Naive thymus-derived CD4-positive, alpha-beta T cell (primary cell): Measurements from ENCODE around the gene SLC52A3. TPM values are rescaled to one million over a fixed set of nuclear protein-coding genes. Genes with fewer than 3 reads are reported as not detected.

ENCODE experiments used
- ATAC-seq: fragments of 150-1000 bp; cut with Tn5 transposase; 2 replicates; pipeline ENCODE4 v1.10.0; 2021; ENCODE audit warnings: mild to moderate bottlenecking, moderate library complexity
- CTCF ChIA-PET: fragments of 350-600 bp; sonication (Branson Sonifier 250); formaldehyde crosslinking; loops from one replicate; lab custom pipeline; 2021; ENCODE audit warnings: antibody characterized with exemption; lab: Charles Lee
- POLR2A ChIA-PET: fragments of 350-600 bp; sonication (Branson Sonifier 250); formaldehyde crosslinking; loops from one replicate; lab custom pipeline; 2021; ENCODE audit warnings: antibody characterized with exemption, inconsistent platforms; lab: Charles Lee
- DNase-seq, 9 donors: peaks; one replicate each; pipeline versions ENCODE4 v3.0.0 to v3.0.0-alpha.2; 2020 to 2022; ENCODE audit warnings: mixed read lengths in 1 of 9
- H3K27ac ChIP-seq: one replicate; pipeline ENCODE4 v1.7.0; 2013; ENCODE audit warnings: mild to moderate bottlenecking, low read depth, low read length, moderate library complexity
- H3K27me3 ChIP-seq, 2 donors: one replicate each; pipeline ENCODE4 v1.7.0; 2013; ENCODE audit warnings: low read length in 2 of 2, mild to moderate bottlenecking in 2 of 2, moderate library complexity in 2 of 2; ENCODE audit not compliant: control insufficient read depth in 2 of 2, insufficient read depth in 2 of 2
- H3K36me3 ChIP-seq, 3 experiments: 1 replicate in 2 of 3; 2 replicates in 1 of 3; pipeline ENCODE4 v1.7.0; 2013; ENCODE audit warnings: low read length in 3 of 3, mild to moderate bottlenecking in 3 of 3, moderate library complexity in 1 of 3; ENCODE audit not compliant: insufficient read depth in 3 of 3, control insufficient read depth in 2 of 3
- H3K4me1 ChIP-seq, 2 donors: one replicate each; pipeline ENCODE4 v1.7.0; 2013; ENCODE audit warnings: low read length in 2 of 2, mild to moderate bottlenecking in 2 of 2, moderate library complexity in 1 of 2; ENCODE audit not compliant: control insufficient read depth in 2 of 2, insufficient read depth in 2 of 2
- H3K4me3 ChIP-seq: 2 replicates; pipeline ENCODE4 v1.7.0; 2013; ENCODE audit warnings: mild to moderate bottlenecking, low read length
- H3K9me3 ChIP-seq, 3 experiments: 1 replicate in 2 of 3; 2 replicates in 1 of 3; pipeline ENCODE4 v1.7.0; 2013; ENCODE audit warnings: low read length in 3 of 3; ENCODE audit not compliant: control insufficient read depth in 2 of 3
- H3K27ac Mint-ChIP-seq, 9 donors: one replicate each; pipeline ENCODE4 v1.8.0; 2020 to 2022; ENCODE audit warnings: mixed read lengths in 9 of 9, mild to moderate bottlenecking in 8 of 9, moderate library complexity in 5 of 9, inconsistent platforms in 2 of 9
- H3K27me3 Mint-ChIP-seq, 5 donors: one replicate each; pipeline ENCODE4 v1.8.0; 2021 to 2022; ENCODE audit warnings: mixed read lengths in 5 of 5, mild to moderate bottlenecking in 1 of 5
- H3K36me3 Mint-ChIP-seq, 5 donors: one replicate each; pipeline ENCODE4 v1.8.0; 2020 to 2022; ENCODE audit warnings: mixed read lengths in 5 of 5, mild to moderate bottlenecking in 3 of 5, inconsistent platforms in 1 of 5
- H3K4me1 Mint-ChIP-seq, 7 donors: one replicate each; pipeline ENCODE4 v1.8.0; 2020 to 2022; ENCODE audit warnings: mixed read lengths in 7 of 7, mild to moderate bottlenecking in 3 of 7, inconsistent platforms in 1 of 7
- H3K4me3 Mint-ChIP-seq, 10 donors: one replicate each; pipeline ENCODE4 v1.8.0; 2020 to 2022; ENCODE audit warnings: mild to moderate bottlenecking in 10 of 10, mixed read lengths in 10 of 10, moderate library complexity in 6 of 10, inconsistent platforms in 2 of 10
- H3K9me3 Mint-ChIP-seq, 11 donors: one replicate each; pipeline ENCODE4 v1.8.0; 2020 to 2022; ENCODE audit warnings: mixed read lengths in 11 of 11, mild to moderate bottlenecking in 4 of 11, inconsistent platforms in 1 of 11, moderate library complexity in 1 of 11
- intact Hi-C, 2 donors: fragments of 100-400 bp; cut with micrococcal nuclease; formaldehyde crosslinking; loops; one replicate each; pipeline ENCODE4 v1.15.1; 2023
- polyA plus RNA-seq, 2 donors: library from polyadenylated mRNA; unstranded; fragments of 300-500 nt; fragmentation: Illumina TruSeq; gene quantifications; one replicate each; pipeline ENCODE4 v1.2.3, GENCODE V29; 2021
- total RNA-seq, 6 experiments: library from RNA in 5 of 6; stranded (reverse) in 5 of 6; gene quantifications; 1 replicate in 5 of 6; 2 replicates in 1 of 6; pipeline ENCODE4 v1.2.3 and lab custom pipeline; 2021 to 2026

SLC52A3 gene
- total and polyA plus RNA-seq, 7 experiments from 2014 or later = not detected

GRCh38 chr20:771741-772464 is 3.6 kb upstream of the SLC52A3 start:
- H3K27me3 Mint-ChIP-seq = peaks cover 3 to 22% (median 10%) of the 10 kb centered on the region in 5 donors
- peaks cover 0 to 2% (median 0%) of the 10 kb centered on the region in 11 donors for H3K9me3 Mint-ChIP-seq
- no peaks in the 10 kb centered on the region for H3K36me3 Mint-ChIP-seq
- H3K27ac Mint-ChIP-seq = no peak overlapping the region
- CTCF ChIA-PET = interaction anchor here (0.6 kb wide), 1 partner anchor 697 kb away, joined by 3 read pairs; no protein-coding TSS in a partner anchor
- no peak overlapping the region for H3K4me3 Mint-ChIP-seq
- H3K36me3 ChIP-seq = no peaks in the 10 kb centered on the region
- peaks cover 0 to 6% (median 0%) of the 10 kb centered on the region in 7 donors for H3K4me1 Mint-ChIP-seq
- no peak overlapping the region for H3K4me3 ChIP-seq
- no peaks in the 10 kb centered on the region for H3K4me1 ChIP-seq
- no peak overlapping the region for H3K27ac ChIP-seq
- ATAC-seq (no peak), DNase-seq (no peak)
- no peaks in the 10 kb centered on the region for H3K9me3 ChIP-seq
- H3K27me3 ChIP-seq = no peaks in the 10 kb centered on the region
- intact Hi-C loops = no loop called here
- POLR2A ChIA-PET = no interaction called here

GRCh38 chr20:770691-771090 is 2.4 kb upstream of the SLC52A3 start:
- no peak for DNase-seq
- peaks cover 3 to 22% (median 10%) of the 10 kb centered on the region in 5 donors for H3K27me3 Mint-ChIP-seq
- peaks cover 0 to 6% (median 0%) of the 10 kb centered on the region in 7 donors for H3K4me1 Mint-ChIP-seq

GRCh38 chr20:766906-767305 is 1.4 kb downstream of the SLC52A3 start:
- peaks cover 0 to 4% (median 0%) of the 10 kb centered on the region in 7 donors for H3K4me1 Mint-ChIP-seq
- H3K27ac Mint-ChIP-seq = no peak overlapping the region
- H3K36me3 Mint-ChIP-seq = no peaks in the 10 kb centered on the region
- CTCF ChIA-PET = no interaction called here
- Histone ChIP-seq H3K4me1 (no peaks in the 10 kb centered on the region), H3K27me3 (no peaks in the 10 kb centered on the region), H3K27ac (no peak overlapping the region), H3K4me3 (no peak overlapping the region), H3K9me3 (no peaks in the 10 kb centered on the region), H3K36me3 (no peaks in the 10 kb centered on the region)
- POLR2A ChIA-PET = no interaction called here
- peaks cover 3 to 16% (median 10%) of the 10 kb centered on the region in 5 donors for H3K27me3 Mint-ChIP-seq
- ATAC-seq (no peak), DNase-seq (no peak)
- intact Hi-C loops = no loop called here
- H3K4me3 Mint-ChIP-seq = no peak overlapping the region
- H3K9me3 Mint-ChIP-seq = peaks cover 0 to 2% (median 0%) of the 10 kb centered on the region in 11 donors

More at GRCh38 chr20:770691-771090, 2.4 kb upstream of the SLC52A3 start:
- CTCF ChIA-PET = no interaction called here
- H3K36me3 Mint-ChIP-seq = no peaks in the 10 kb centered on the region
- H3K27ac Mint-ChIP-seq = peak overlapping the region in 1 of 9 donors; percentile 77
- no peaks in the 10 kb centered on the region for H3K9me3 ChIP-seq
- no peaks in the 10 kb centered on the region for H3K4me1 ChIP-seq
- POLR2A ChIA-PET = no interaction called here
- ATAC-seq = no peak
- no peak overlapping the region for H3K27ac ChIP-seq
- peak overlapping the region in 1 of 10 donors; percentile 41 for H3K4me3 Mint-ChIP-seq
- H3K9me3 Mint-ChIP-seq = peaks cover 0 to 2% (median 0%) of the 10 kb centered on the region in 11 donors
- no peaks in the 10 kb centered on the region for H3K27me3 ChIP-seq
- H3K4me3 ChIP-seq = no peak overlapping the region
- H3K36me3 ChIP-seq = no peaks in the 10 kb centered on the region
- intact Hi-C loops = no loop called here

GRCh38 chr20:764255-764654 is 4.0 kb downstream of the SLC52A3 start:
- peaks cover 0 to 15% (median 3%) of the 10 kb centered on the region in 5 donors for H3K27me3 Mint-ChIP-seq
- Histone ChIP-seq H3K36me3 (no peaks in the 10 kb centered on the region), H3K27ac (no peak overlapping the region), H3K9me3 (no peaks in the 10 kb centered on the region), H3K27me3 (no peaks in the 10 kb centered on the region), H3K4me3 (no peak overlapping the region), H3K4me1 (no peaks in the 10 kb centered on the region)
- no peak overlapping the region for H3K27ac Mint-ChIP-seq
- no peak overlapping the region for H3K4me3 Mint-ChIP-seq
- no peak for ATAC-seq
- no peak for DNase-seq
- POLR2A ChIA-PET = no interaction called here
- CTCF ChIA-PET = interaction anchor here (0.7 kb wide), 1 partner anchor 738 kb away, joined by 4 read pairs; no protein-coding TSS in a partner anchor
- intact Hi-C loops = no loop called here
- H3K4me1 Mint-ChIP-seq = peaks cover 0 to 4% (median 0%) of the 10 kb centered on the region in 7 donors
- no peaks in the 10 kb centered on the region for H3K36me3 Mint-ChIP-seq
- no peaks in the 10 kb centered on the region for H3K9me3 Mint-ChIP-seq

GRCh38 chr20:761418-762381 is 6.6 kb downstream of the SLC52A3 start:
- Mint-ChIP-seq H3K36me3 (no peaks in the 10 kb centered on the region), H3K27ac (no peak overlapping the region), H3K27me3 (peaks cover 0 to 17% (median 5%) of the 10 kb centered on the region in 5 donors), H3K9me3 (no peaks in the 10 kb centered on the region), H3K4me3 (no peak overlapping the region), H3K4me1 (peaks cover 0 to 11% (median 7%) of the 10 kb centered on the region in 7 donors)
- Histone ChIP-seq H3K9me3 (no peaks in the 10 kb centered on the region), H3K36me3 (no peaks in the 10 kb centered on the region), H3K4me3 (no peak overlapping the region), H3K27ac (no peak overlapping the region), H3K27me3 (no peaks in the 10 kb centered on the region), H3K4me1 (no peaks in the 10 kb centered on the region)
- intact Hi-C loops = no loop called here
- CTCF ChIA-PET = no interaction called here
- ATAC-seq (no peak), DNase-seq (no peak)
- POLR2A ChIA-PET = no interaction called here

GRCh38 chr20:760751-761417 is 7.4 kb downstream of the SLC52A3 start:
- Mint-ChIP-seq H3K9me3 (no peaks in the 10 kb centered on the region), H3K27me3 (peaks cover 0 to 17% (median 5%) of the 10 kb centered on the region in 5 donors), H3K36me3 (no peaks in the 10 kb centered on the region), H3K4me3 (no peak overlapping the region), H3K27ac (no peak overlapping the region), H3K4me1 (peaks cover 0 to 17% (median 13%) of the 10 kb centered on the region in 7 donors)
- H3K36me3 ChIP-seq = no peaks in the 10 kb centered on the region
- H3K4me3 ChIP-seq = no peak overlapping the region
- ChIA-PET POLR2A (no interaction called here), CTCF (no interaction called here)
- no peaks in the 10 kb centered on the region for H3K4me1 ChIP-seq
- intact Hi-C loops = no loop called here
- no peaks in the 10 kb centered on the region for H3K9me3 ChIP-seq
- no peak overlapping the region for H3K27ac ChIP-seq
- no peaks in the 10 kb centered on the region for H3K27me3 ChIP-seq
- ATAC-seq (peak; percentile 61), DNase-seq (peak in 5 of 9 donors; percentile 9 to 58 (median 11))
